ENCODE data around the gene FRRS1L.

DNA sequence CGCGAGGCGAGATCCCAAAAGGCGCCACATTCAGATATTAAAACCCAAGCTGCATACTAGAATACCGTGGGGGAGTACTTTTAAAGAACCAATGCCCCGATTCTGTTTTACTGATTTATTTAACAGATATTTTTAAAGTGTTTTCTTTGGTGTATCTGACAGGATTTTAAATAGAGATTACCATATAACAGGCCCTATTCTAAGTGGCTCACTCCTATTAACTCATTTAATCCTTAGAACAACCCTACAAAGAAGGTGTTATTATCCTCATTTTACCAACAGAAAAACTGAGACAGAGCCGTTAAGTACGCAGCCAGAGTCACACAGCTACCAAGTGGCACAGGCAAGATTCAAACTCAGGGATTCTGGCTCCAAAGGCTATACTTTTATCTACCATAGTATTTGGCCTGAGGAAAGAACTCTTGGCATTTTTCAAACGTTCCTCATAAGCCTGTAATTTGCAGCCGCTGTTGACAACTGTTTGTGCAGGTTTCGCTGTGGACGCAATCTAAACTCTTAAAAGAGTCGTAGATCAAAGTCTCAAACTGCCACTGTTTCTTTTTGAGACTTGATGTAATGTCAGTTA, 46.8 kb downstream of the FRRS1L start:
- TF ChIP-seq, protein P1, sequence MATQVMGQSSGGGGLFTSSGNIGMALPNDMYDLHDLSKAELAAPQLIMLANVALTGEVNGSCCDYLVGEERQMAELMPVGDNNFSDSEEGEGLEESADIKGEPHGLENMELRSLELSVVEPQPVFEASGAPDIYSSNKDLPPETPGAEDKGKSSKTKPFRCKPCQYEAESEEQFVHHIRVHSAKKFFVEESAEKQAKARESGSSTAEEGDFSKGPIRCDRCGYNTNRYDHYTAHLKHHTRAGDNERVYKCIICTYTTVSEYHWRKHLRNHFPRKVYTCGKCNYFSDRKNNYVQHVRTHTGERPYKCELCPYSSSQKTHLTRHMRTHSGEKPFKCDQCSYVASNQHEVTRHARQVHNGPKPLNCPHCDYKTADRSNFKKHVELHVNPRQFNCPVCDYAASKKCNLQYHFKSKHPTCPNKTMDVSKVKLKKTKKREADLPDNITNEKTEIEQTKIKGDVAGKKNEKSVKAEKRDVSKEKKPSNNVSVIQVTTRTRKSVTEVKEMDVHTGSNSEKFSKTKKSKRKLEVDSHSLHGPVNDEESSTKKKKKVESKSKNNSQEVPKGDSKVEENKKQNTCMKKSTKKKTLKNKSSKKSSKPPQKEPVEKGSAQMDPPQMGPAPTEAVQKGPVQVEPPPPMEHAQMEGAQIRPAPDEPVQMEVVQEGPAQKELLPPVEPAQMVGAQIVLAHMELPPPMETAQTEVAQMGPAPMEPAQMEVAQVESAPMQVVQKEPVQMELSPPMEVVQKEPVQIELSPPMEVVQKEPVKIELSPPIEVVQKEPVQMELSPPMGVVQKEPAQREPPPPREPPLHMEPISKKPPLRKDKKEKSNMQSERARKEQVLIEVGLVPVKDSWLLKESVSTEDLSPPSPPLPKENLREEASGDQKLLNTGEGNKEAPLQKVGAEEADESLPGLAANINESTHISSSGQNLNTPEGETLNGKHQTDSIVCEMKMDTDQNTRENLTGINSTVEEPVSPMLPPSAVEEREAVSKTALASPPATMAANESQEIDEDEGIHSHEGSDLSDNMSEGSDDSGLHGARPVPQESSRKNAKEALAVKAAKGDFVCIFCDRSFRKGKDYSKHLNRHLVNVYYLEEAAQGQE (IDR thresholded peaks at IDR 0.05; ENCODE audit: borderline replicate concordance in 1 of 2, low read depth in 1 of 2, low read length in 2 of 2): no peak
- no peak for TF ChIP-seq MBNL3 (CRISPR knock-in tag; conservative IDR thresholded peaks at IDR 0.05)
- no peak for TF ChIP-seq ZFP36 (IDR thresholded peaks at IDR 0.05; ENCODE audit: borderline replicate concordance, low read depth, low read length, partially characterized antibody)
- no peak for TF ChIP-seq ATF7 (IDR thresholded peaks at IDR 0.05)
- TF ChIP-seq ATF7 (CRISPR knock-in tag; IDR thresholded peaks at IDR 0.05): no peak
- TF ChIP-seq, protein P2, sequence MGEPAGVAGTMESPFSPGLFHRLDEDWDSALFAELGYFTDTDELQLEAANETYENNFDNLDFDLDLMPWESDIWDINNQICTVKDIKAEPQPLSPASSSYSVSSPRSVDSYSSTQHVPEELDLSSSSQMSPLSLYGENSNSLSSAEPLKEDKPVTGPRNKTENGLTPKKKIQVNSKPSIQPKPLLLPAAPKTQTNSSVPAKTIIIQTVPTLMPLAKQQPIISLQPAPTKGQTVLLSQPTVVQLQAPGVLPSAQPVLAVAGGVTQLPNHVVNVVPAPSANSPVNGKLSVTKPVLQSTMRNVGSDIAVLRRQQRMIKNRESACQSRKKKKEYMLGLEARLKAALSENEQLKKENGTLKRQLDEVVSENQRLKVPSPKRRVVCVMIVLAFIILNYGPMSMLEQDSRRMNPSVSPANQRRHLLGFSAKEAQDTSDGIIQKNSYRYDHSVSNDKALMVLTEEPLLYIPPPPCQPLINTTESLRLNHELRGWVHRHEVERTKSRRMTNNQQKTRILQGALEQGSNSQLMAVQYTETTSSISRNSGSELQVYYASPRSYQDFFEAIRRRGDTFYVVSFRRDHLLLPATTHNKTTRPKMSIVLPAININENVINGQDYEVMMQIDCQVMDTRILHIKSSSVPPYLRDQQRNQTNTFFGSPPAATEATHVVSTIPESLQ (CRISPR knock-in tag; conservative IDR thresholded peaks at IDR 0.05): no peak
- no peak for TF ChIP-seq ZNF207 (IDR thresholded peaks at IDR 0.05; ENCODE audit: borderline replicate concordance)
- TF ChIP-seq PHF21A (CRISPR knock-in tag; IDR thresholded peaks at IDR 0.05): no peak
- TF ChIP-seq ZNF326 (CRISPR knock-in tag; IDR thresholded peaks at IDR 0.05; ENCODE audit: borderline replicate concordance): no peak
- TF ChIP-seq, protein P3, sequence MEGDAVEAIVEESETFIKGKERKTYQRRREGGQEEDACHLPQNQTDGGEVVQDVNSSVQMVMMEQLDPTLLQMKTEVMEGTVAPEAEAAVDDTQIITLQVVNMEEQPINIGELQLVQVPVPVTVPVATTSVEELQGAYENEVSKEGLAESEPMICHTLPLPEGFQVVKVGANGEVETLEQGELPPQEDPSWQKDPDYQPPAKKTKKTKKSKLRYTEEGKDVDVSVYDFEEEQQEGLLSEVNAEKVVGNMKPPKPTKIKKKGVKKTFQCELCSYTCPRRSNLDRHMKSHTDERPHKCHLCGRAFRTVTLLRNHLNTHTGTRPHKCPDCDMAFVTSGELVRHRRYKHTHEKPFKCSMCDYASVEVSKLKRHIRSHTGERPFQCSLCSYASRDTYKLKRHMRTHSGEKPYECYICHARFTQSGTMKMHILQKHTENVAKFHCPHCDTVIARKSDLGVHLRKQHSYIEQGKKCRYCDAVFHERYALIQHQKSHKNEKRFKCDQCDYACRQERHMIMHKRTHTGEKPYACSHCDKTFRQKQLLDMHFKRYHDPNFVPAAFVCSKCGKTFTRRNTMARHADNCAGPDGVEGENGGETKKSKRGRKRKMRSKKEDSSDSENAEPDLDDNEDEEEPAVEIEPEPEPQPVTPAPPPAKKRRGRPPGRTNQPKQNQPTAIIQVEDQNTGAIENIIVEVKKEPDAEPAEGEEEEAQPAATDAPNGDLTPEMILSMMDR (CRISPR knock-in tag; IDR thresholded peaks at IDR 0.05): no peak
- no peak for TF ChIP-seq MEF2D (CRISPR knock-in tag; IDR thresholded peaks at IDR 0.05)
- TF ChIP-seq MZF1 (CRISPR knock-in tag; IDR thresholded peaks at IDR 0.05; ENCODE audit: borderline replicate concordance): no peak
- TF ChIP-seq, protein P4, sequence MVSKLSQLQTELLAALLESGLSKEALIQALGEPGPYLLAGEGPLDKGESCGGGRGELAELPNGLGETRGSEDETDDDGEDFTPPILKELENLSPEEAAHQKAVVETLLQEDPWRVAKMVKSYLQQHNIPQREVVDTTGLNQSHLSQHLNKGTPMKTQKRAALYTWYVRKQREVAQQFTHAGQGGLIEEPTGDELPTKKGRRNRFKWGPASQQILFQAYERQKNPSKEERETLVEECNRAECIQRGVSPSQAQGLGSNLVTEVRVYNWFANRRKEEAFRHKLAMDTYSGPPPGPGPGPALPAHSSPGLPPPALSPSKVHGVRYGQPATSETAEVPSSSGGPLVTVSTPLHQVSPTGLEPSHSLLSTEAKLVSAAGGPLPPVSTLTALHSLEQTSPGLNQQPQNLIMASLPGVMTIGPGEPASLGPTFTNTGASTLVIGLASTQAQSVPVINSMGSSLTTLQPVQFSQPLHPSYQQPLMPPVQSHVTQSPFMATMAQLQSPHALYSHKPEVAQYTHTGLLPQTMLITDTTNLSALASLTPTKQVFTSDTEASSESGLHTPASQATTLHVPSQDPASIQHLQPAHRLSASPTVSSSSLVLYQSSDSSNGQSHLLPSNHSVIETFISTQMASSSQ (IDR thresholded peaks at IDR 0.05; ENCODE audit: low read depth): no peak
- TF ChIP-seq, protein P4 (CRISPR knock-in tag; IDR thresholded peaks at IDR 0.05; ENCODE audit: borderline replicate concordance): no peak
- no peak for TF ChIP-seq FOXM1 (CRISPR knock-in tag; IDR thresholded peaks at IDR 0.05)
- TF ChIP-seq SPEN (CRISPR knock-in tag; IDR thresholded peaks at IDR 0.05; ENCODE audit: low read depth): no peak

All from HepG2 (cell line).